PFSK-1 (cell line): ENCODE results near the gene PALLD.

Experiments used
- POLR2AphosphoS5 ChIP-seq: IDR thresholded peaks from 2 replicates; pipeline ENCODE4 v1.6.1; 2012; ENCODE audit warnings: low read depth, mild to moderate bottlenecking, control low read depth, low read length, moderate library complexity
- TF ChIP-seq, protein P1 (sequence below), 2 experiments: IDR thresholded peaks; 2 replicates each; pipeline versions ENCODE4 v1.6.1 to v1.8.0; 2011 to 2012; ENCODE audit warnings: low read depth in 2 of 2, low read length in 2 of 2, control low read depth in 1 of 2, inconsistent platforms in 1 of 2, mild to moderate bottlenecking in 1 of 2, moderate library complexity in 1 of 2; ENCODE audit not compliant: insufficient read depth in 1 of 2

DNA sequence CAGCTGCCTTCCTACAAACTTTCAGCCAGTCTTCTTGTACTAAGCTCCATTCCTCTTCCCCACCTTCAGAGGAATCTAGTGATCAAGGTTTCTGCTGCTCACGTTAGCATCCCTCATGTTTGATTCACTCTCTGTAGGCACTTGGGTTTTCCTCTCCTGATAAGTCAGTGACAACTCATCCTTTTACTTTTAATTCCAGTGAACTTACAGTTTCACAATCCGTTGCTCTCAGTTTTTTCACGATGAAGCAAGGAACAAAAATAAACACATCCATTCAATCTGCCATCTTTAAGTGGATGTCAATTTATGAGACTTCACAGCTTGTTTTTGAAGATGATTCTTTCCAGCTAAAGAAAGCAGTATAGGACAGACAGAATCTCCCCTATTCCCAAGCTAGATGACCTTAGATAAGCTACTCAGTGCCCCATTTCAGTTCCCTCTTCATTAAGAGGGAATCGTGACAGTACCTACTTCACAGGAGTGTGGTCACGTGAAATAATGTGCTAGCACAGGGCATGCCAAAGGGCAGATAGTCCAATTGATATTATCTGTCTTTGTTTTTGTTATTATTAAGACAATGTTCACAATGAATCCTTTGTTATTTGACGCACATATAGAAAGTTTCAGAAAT is 234.3 kb downstream of the PALLD start:
- no peak for TF ChIP-seq POLR2AphosphoS5
- TF ChIP-seq, protein P1, sequence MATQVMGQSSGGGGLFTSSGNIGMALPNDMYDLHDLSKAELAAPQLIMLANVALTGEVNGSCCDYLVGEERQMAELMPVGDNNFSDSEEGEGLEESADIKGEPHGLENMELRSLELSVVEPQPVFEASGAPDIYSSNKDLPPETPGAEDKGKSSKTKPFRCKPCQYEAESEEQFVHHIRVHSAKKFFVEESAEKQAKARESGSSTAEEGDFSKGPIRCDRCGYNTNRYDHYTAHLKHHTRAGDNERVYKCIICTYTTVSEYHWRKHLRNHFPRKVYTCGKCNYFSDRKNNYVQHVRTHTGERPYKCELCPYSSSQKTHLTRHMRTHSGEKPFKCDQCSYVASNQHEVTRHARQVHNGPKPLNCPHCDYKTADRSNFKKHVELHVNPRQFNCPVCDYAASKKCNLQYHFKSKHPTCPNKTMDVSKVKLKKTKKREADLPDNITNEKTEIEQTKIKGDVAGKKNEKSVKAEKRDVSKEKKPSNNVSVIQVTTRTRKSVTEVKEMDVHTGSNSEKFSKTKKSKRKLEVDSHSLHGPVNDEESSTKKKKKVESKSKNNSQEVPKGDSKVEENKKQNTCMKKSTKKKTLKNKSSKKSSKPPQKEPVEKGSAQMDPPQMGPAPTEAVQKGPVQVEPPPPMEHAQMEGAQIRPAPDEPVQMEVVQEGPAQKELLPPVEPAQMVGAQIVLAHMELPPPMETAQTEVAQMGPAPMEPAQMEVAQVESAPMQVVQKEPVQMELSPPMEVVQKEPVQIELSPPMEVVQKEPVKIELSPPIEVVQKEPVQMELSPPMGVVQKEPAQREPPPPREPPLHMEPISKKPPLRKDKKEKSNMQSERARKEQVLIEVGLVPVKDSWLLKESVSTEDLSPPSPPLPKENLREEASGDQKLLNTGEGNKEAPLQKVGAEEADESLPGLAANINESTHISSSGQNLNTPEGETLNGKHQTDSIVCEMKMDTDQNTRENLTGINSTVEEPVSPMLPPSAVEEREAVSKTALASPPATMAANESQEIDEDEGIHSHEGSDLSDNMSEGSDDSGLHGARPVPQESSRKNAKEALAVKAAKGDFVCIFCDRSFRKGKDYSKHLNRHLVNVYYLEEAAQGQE (IDR thresholded peaks at IDR 0.05; ENCODE audit: insufficient read depth in 1 of 2, low read depth in 2 of 2, low read length in 2 of 2): no peak
